Esophagus muscularis mucosa (tissue), 3 donors: Measurements from ENCODE around the gene ASS1.

Experiments used
- CTCF ChIP-seq, 3 experiments: fragments of 200-600 bp in 2 of 3; fragments of 450-650 bp in 1 of 3; sonication (generic) in 2 of 3; IDR thresholded peaks; one replicate each; pipeline ENCODE4 v1.5.1; 2017 to 2019; ENCODE audit warnings: antibody characterized with exemption in 3 of 3, mild to moderate bottlenecking in 2 of 3, moderate library complexity in 1 of 3
- POLR2A ChIP-seq: fragments of 450-650 bp; IDR thresholded peaks from one replicate; pipeline ENCODE4 v1.6.1; 2017; ENCODE audit warnings: antibody characterized with exemption, moderate library complexity, mild to moderate bottlenecking, low read depth
- POLR2AphosphoS5 ChIP-seq, 2 donors: sonication (generic); formaldehyde crosslinking; IDR thresholded peaks; one replicate each; pipeline ENCODE4 v1.6.1; 2017; ENCODE audit warnings: antibody characterized with exemption in 2 of 2

DNA sequence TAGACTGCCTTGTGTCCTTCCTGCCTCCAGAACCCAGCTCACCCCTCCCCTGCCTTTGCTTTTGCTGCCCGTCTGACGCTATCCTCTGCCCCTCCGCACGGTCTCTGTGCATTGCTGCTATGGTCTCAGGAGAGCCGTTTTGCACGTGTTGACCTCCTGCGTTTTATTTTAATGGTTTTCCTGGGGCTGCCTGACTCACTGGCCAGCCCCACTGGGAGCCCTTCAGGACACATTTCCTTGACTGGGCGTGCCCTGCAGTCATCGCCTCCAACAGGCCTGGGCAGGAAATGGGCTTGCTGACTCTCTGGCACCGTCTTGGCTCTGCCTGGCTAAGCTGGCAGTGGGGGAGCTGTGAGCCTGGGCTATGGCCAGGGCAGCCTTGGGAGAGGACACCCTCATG is 17.9 kb upstream of the ASS1 start:
- TF ChIP-seq POLR2AphosphoS5 (IDR thresholded peaks at IDR 0.05) (peak in 1 of 2 donors; percentile 27), CTCF (IDR thresholded peaks at IDR 0.05) (no peak), POLR2A (no peak)
